Astrocyte of the spinal cord (primary cell): ENCODE results near the gene FANCL.
"Not testable (repeated sequence)": the region's sequence is repeated elsewhere in the genome, so short reads cannot be mapped to it uniquely, and the experiment has no call there.

Experiments used
- DNase-seq: peaks from one replicate; pipeline ENCODE4 v3.0.0; 2011; ENCODE audit warnings: low read depth, low spot score
- H3K4me3 ChIP-seq: 2 replicates; pipeline ENCODE4 v1.5.1; 2011; ENCODE audit warnings: low read depth, mild to moderate bottlenecking, low read length, moderate library complexity
- in situ Hi-C: cut with HindIII; loops from 2 replicates; pipeline ENCODE4 v1.10.0; 2017; ENCODE audit warnings: low sequenced_read_pairs
- TF ChIP-seq, protein P1 (sequence below): IDR thresholded peaks from 2 replicates; pipeline ENCODE4 v1.5.1; 2012; ENCODE audit warnings: low read depth, mild to moderate bottlenecking, low read length, inconsistent platforms

The FANCL gene

DNA sequence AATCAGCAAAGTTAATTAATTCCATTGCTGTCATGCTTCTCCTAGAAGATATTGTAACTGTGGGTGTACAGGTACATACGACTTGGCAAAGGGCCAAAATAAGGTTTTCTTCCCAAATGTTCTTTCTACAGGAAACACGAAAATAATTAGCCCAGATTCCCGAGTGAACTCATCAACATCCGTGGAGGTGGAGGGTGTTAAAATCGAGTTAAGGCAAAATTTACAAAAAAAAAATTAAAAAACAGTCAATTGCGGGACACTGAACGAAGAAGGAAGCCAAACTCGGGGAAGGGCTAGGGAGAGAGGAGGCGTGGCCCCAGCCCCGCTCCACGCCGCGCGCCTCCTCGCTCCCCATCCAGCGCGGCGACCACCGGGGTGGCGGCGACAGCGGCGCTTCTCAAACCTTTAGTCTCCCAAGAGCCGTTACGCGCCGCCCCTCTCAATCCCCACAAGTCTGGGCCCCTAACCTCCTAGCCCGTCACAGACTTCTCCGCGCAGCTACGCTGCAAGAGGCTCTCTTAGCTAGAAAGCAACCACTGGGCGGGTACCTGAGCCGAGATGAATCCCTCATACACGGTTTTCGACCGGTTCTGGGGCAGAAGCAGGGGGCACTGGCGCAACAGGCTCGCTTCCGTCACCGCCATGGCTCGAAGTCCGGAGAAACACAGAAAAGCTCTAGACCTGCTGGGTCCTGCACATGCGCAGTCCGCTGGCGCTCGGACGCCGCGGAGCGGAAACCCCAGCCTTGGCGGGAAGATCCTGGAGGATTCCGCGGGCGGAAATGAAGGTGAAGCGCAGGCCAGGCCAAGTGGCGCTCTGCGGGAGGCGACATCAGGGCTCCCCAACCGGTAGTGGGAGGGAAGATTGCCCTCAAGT, at the start of gene FANCL:
FANCL (minus strand) TSS at position 656 of the 876 bp plus-strand sequence; CDS start at position 644, 12 bp downstream.
- peak within 1 kb of the TSS; percentile 88 for H3K4me3 ChIP-seq
- TF ChIP-seq, protein P1, sequence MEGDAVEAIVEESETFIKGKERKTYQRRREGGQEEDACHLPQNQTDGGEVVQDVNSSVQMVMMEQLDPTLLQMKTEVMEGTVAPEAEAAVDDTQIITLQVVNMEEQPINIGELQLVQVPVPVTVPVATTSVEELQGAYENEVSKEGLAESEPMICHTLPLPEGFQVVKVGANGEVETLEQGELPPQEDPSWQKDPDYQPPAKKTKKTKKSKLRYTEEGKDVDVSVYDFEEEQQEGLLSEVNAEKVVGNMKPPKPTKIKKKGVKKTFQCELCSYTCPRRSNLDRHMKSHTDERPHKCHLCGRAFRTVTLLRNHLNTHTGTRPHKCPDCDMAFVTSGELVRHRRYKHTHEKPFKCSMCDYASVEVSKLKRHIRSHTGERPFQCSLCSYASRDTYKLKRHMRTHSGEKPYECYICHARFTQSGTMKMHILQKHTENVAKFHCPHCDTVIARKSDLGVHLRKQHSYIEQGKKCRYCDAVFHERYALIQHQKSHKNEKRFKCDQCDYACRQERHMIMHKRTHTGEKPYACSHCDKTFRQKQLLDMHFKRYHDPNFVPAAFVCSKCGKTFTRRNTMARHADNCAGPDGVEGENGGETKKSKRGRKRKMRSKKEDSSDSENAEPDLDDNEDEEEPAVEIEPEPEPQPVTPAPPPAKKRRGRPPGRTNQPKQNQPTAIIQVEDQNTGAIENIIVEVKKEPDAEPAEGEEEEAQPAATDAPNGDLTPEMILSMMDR = peak; percentile 5
- in situ Hi-C loops = no loop called here
- DNase-seq = peak; percentile 85

DNA sequence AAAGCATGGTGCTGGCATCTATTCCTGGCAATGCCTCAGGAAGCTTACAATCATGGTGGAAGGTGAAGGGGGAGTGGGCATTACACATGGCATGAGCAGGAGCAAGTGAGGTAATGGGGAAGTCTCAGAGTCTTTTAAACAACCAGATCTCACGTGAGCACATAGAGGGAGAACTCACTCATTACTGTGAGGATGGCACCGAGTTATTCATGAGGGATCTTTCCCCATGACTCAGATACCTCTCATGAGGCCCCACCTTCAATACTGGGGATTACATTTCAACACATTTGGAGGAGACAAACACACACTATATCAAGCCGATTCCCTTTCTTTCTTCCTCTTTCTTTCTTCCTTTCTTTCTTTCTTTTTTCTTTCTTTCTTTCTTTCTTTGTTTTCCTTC, 47.9 kb upstream of the FANCL start:
- TF ChIP-seq, protein P1 = no peak
- DNase-seq = no peak
- no peak overlapping the region for H3K4me3 ChIP-seq
- in situ Hi-C loops = no loop called here

DNA sequence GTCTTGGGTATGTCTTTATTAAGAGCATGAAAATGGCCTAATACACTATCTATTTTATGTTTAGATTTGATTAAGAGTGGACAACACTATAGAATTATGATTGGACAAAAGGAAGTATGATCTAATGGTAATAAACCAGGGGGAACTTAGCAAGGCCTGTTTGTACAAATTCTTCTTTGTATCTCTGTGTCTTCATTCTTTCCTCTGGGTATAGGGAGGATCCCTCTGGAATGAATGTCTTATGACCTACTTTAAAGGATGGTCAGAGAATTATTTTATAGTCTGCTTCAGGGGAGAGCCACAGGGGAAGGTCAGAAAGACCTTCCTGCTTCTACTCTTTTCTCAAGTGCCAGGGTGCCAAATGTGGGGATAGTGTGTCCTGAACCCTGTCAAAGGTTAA, 42.8 kb upstream of the FANCL start:
- H3K4me3 ChIP-seq = no peak overlapping the region
- TF ChIP-seq, protein P1 = no peak
- DNase-seq = no peak
- in situ Hi-C loops = no loop called here

DNA sequence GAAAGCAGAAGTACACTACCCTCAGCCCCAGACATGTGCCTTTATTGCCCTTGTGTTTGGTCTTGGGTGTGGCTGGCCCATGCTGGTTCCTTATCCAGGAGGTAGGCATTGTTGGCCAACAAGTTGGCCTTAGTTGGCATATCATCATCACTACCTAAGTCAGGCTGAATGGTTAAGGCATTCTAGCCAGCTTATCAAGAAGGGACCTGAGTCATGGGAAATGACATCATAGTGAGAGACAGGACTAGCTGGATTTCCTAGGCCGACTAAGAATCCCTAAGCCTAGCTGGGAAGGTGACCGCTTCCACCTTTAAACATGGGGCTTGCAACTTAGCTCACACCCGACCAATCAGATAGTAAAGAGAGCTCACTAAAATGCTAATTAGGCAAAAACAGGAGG, 34.0 kb upstream of the FANCL start:
- H3K4me3 ChIP-seq, in situ Hi-C loops, DNase-seq: not testable (repeated sequence)

DNA sequence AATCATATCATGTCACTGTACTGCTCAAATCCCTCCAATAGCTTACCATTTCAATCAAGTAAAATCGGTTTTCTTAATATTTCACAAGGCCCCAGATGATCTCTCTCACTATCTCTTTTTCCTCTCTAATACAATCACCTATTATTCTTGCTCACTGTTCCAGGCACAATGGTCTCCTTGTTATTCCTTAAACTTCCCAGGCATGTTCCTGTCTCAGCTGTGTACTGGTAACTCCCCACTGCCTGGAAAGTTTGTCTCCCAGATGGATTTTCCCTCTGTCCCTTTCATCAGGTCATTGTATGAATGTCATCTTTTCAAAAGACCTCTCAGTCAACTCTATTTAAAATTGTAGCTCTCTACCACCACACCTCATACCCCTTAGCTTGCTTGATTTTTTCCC, 30.7 kb upstream of the FANCL start:
- in situ Hi-C loops = no loop called here
- no peak for DNase-seq
- TF ChIP-seq, protein P1 = no peak

DNA sequence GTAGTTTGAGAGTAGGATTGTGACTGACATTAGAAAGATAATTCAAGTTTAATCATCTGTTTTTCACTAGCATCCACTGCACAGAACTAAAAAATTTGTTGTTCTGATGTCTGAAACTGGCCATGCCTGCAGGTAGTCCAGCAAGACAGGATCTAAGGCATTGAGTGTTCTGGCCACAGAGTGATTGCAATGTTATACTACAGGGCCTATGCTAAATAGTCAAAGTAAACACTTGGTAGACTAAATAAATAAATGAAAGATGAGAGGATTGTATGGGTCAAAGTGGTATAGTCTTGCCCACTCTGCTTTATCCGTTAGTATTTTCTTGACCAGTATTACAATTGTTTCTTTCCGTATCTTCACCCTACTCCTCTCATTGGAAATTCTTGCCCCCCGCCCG, 27.6 kb upstream of the FANCL start:
- TF ChIP-seq, protein P1 = no peak
- in situ Hi-C loops = no loop called here
- DNase-seq = no peak
- no peak overlapping the region for H3K4me3 ChIP-seq

More for the DNA sequence above, 30.7 kb upstream of the FANCL start:
- no peak overlapping the region for H3K4me3 ChIP-seq

DNA sequence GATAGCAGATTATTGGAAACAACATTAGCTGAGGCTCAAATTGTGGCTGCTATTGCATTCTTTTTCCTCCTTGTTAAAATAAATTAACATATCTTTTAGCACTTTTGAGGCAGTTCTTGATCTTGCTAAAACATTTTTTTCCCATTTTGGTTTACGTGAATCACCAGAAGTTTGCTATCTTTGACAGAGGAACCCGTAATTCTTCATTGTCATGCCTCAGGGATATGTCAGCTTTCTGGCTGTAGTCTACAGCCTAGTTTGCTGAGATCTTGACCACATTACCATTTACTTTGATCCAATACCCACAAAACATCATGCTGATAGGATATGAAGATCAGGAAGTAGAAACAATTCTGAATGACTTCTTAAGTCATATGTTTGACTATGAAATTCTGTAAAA, 25.1 kb upstream of the FANCL start:
- TF ChIP-seq, protein P1 = no peak
- no peak for DNase-seq
- no peak overlapping the region for H3K4me3 ChIP-seq
- in situ Hi-C loops = no loop called here
